Esophagus muscularis mucosa (tissue), 4 donors: Measurements from ENCODE around the gene NAALADL1.

Experiments used
- CTCF ChIP-seq, 3 experiments: fragments of 200-600 bp in 2 of 3; fragments of 450-650 bp in 1 of 3; sonication (generic) in 2 of 3; IDR thresholded peaks; one replicate each; pipeline ENCODE4 v1.5.1; 2017 to 2019; ENCODE audit warnings: antibody characterized with exemption in 3 of 3, mild to moderate bottlenecking in 2 of 3, moderate library complexity in 1 of 3
- EP300 ChIP-seq: sonication (generic); formaldehyde crosslinking; IDR thresholded peaks from one replicate; pipeline ENCODE4 v1.6.1; 2017; ENCODE audit warnings: antibody characterized with exemption
- POLR2A ChIP-seq: fragments of 450-650 bp; IDR thresholded peaks from one replicate; pipeline ENCODE4 v1.6.1; 2017; ENCODE audit warnings: antibody characterized with exemption, moderate library complexity, mild to moderate bottlenecking, low read depth
- POLR2AphosphoS5 ChIP-seq, 2 donors: sonication (generic); formaldehyde crosslinking; IDR thresholded peaks; one replicate each; pipeline ENCODE4 v1.6.1; 2017; ENCODE audit warnings: antibody characterized with exemption in 2 of 2

- no peak for TF ChIP-seq CTCF (IDR thresholded peaks at IDR 0.05)
- TF ChIP-seq POLR2A, result no peak
- no peak for TF ChIP-seq POLR2AphosphoS5 (IDR thresholded peaks at IDR 0.05)
- TF ChIP-seq EP300, result no peak
These were observed 41.6 kb downstream of the NAALADL1 start for GRCh38 chr11:65016705-65017104.
